Endodermal cell (in vitro differentiated cells): ENCODE data around the gene OR4S2. TPM values are rescaled to one million over a fixed set of nuclear protein-coding genes. Genes with fewer than 3 reads are reported as not detected.

Experiments
- DNase-seq: peaks from one replicate; pipeline ENCODE4 v3.0.0-alpha.2; 2017
- H3K27ac ChIP-seq: 2 replicates; pipeline ENCODE4 v1.5.1; 2013; ENCODE audit warnings: mild to moderate bottlenecking, low read depth, low read length, moderate library complexity
- H3K27me3 ChIP-seq: 2 replicates; pipeline ENCODE4 v1.6.1; 2013; ENCODE audit warnings: mild to moderate bottlenecking, low read length, moderate library complexity; ENCODE audit not compliant: insufficient read depth, control insufficient read depth, poor library complexity, severe bottlenecking
- H3K36me3 ChIP-seq: 2 replicates; pipeline ENCODE4 v1.7.0; 2013; ENCODE audit warnings: mild to moderate bottlenecking, low read length, moderate library complexity; ENCODE audit not compliant: control insufficient read depth, insufficient read depth
- H3K4me1 ChIP-seq: one replicate; pipeline ENCODE4 v1.7.0; 2013; ENCODE audit warnings: low read length; ENCODE audit not compliant: control insufficient read depth, insufficient read depth
- H3K4me3 ChIP-seq: 2 replicates; pipeline ENCODE4 v1.5.1; 2013; ENCODE audit warnings: mild to moderate bottlenecking, low read length, moderate library complexity
- H3K9ac ChIP-seq: 2 replicates; pipeline ENCODE4 v1.6.1; 2013; ENCODE audit warnings: mild to moderate bottlenecking, low read length, moderate library complexity; ENCODE audit not compliant: poor library complexity, severe bottlenecking; ENCODE audit errors: extremely low read depth
- H3K9me3 ChIP-seq: 2 replicates; pipeline ENCODE4 v1.6.1; 2013; ENCODE audit warnings: mild to moderate bottlenecking, low read length, moderate library complexity; ENCODE audit not compliant: control insufficient read depth
- H3K27ac Mint-ChIP-seq: 2 replicates; pipeline ENCODE4 v1.8.0; 2020; ENCODE audit warnings: mixed read lengths
- H3K27me3 Mint-ChIP-seq: 2 replicates; pipeline ENCODE4 v1.8.0; 2021; ENCODE audit warnings: mild to moderate bottlenecking, mixed read lengths; ENCODE audit not compliant: insufficient read depth
- H3K36me3 Mint-ChIP-seq: 2 replicates; pipeline ENCODE4 v1.8.0; 2020; ENCODE audit warnings: low read depth, mixed read lengths
- H3K4me1 Mint-ChIP-seq: 2 replicates; pipeline ENCODE4 v1.8.0; 2020; ENCODE audit warnings: mixed read lengths
- H3K4me3 Mint-ChIP-seq: 2 replicates; pipeline ENCODE4 v1.8.0; 2020; ENCODE audit warnings: mild to moderate bottlenecking, moderate library complexity, mixed read lengths
- H3K9me3 Mint-ChIP-seq: 2 replicates; pipeline ENCODE4 v1.8.0; 2020; ENCODE audit warnings: mild to moderate bottlenecking, mixed read lengths
- whole genome bisulfite sequencing, 2 experiments: methylation state at CpG; one replicate each; pipeline versions ENCODE4 v1.1.5 to v1.1.7; 2013; ENCODE audit warnings: missing lambda C conversion rate in 2 of 2, mixed read lengths in 1 of 2; ENCODE audit not compliant: insufficient coverage in 1 of 2, insufficient read length in 1 of 2; 5-methylcytosine and 5-hydroxymethylcytosine counted together
- long read RNA-seq, 4 experiments: library from polyadenylated mRNA in 2 of 4; library from RNA in 1 of 4; library from capped mRNA in 1 of 4; stranded (forward) in 3 of 4; unstranded in 1 of 4; transcript quantifications; one replicate each; pipeline ENCODE4 v2.0.0, GENCODE V29; 2020 to 2021; ENCODE audit warnings: inconsistent platforms in 1 of 4
- polyA plus RNA-seq, 2 experiments: library from polyadenylated mRNA; stranded (reverse); fragments of 50-300 nt; gene quantifications; one replicate each; pipeline ENCODE4 v1.2.3, GENCODE V29; 2013
- total RNA-seq, 2 donors: library from RNA; stranded (reverse); fragmentation: NEBNext Ultra II Directional in 1 of 2; extraction: Animal tissue kit (Norgen Biotek cat#: 25700) in 1 of 2; gene quantifications; 2 replicates in 1 of 2; 3 replicates in 1 of 2; pipeline ENCODE4 v1.2.1, GENCODE V29; 2021
- TF ChIP-seq, protein P1 (sequence below): fragments of 200-600 bp; sonication (generic); conservative IDR thresholded peaks from 2 replicates; pipeline ENCODE4 v1.5.0; 2021; ENCODE audit warnings: antibody characterized with exemption, mild to moderate bottlenecking

Gene OR4S2, protein sequence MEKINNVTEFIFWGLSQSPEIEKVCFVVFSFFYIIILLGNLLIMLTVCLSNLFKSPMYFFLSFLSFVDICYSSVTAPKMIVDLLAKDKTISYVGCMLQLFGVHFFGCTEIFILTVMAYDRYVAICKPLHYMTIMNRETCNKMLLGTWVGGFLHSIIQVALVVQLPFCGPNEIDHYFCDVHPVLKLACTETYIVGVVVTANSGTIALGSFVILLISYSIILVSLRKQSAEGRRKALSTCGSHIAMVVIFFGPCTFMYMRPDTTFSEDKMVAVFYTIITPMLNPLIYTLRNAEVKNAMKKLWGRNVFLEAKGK
- total RNA-seq: not detected
- not detected for polyA plus RNA-seq (2013, experiment 1 of 2)
- polyA plus RNA-seq (2013, experiment 2 of 2): not detected
- long read RNA-seq, experiment 1: 0 reads
- long read RNA-seq, experiment 2: 0 reads
- long read RNA-seq, experiment 3: 0 reads
- long read RNA-seq, experiment 4: 0 reads

DNA sequence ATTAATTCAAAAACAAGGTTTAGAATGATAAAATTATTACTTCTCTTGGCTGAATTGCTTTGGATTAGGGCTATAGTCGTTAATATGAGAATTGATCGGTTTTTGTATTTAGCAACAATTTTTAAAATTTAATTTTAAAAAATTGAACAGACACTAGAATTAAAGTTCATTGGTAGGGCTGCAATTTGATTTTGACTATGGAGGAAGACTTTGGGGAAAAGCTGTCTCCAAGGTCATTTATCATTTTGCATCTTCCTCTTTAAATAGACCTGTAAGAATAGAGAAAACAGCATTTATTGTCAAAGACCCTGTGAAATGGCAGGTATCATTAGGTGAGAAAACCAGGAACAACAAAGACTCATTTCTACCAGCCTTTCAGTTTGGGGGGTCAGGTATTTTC is at the start of gene OR4S2:
OR4S2 (plus strand) TSS at position 301 of the 400 bp plus-strand sequence. CDS start 2,577 bp downstream, outside the sequence.
- Histone ChIP-seq H3K9ac (no peak within 1 kb of the TSS), H3K4me3 (no peak within 1 kb of the TSS), H3K27ac (no peak within 1 kb of the TSS), H3K27me3 (no peaks in the 10 kb centered on the region), H3K9me3 (peaks cover 28% of the 10 kb centered on the region), H3K4me1 (no peaks in the 10 kb centered on the region), H3K36me3 (no peaks in the 10 kb centered on the region)
- Mint-ChIP-seq H3K4me1 (no peaks in the 10 kb centered on the region), H3K9me3 (peaks cover 54% of the 10 kb centered on the region), H3K4me3 (no peak within 1 kb of the TSS), H3K27ac (no peak within 1 kb of the TSS), H3K36me3 (no peaks in the 10 kb centered on the region), H3K27me3 (no peaks in the 10 kb centered on the region)
- TF ChIP-seq, protein P1, sequence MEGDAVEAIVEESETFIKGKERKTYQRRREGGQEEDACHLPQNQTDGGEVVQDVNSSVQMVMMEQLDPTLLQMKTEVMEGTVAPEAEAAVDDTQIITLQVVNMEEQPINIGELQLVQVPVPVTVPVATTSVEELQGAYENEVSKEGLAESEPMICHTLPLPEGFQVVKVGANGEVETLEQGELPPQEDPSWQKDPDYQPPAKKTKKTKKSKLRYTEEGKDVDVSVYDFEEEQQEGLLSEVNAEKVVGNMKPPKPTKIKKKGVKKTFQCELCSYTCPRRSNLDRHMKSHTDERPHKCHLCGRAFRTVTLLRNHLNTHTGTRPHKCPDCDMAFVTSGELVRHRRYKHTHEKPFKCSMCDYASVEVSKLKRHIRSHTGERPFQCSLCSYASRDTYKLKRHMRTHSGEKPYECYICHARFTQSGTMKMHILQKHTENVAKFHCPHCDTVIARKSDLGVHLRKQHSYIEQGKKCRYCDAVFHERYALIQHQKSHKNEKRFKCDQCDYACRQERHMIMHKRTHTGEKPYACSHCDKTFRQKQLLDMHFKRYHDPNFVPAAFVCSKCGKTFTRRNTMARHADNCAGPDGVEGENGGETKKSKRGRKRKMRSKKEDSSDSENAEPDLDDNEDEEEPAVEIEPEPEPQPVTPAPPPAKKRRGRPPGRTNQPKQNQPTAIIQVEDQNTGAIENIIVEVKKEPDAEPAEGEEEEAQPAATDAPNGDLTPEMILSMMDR: no peak
- WGBS, 2 experiments: 80% methylated on average over 1 of the region's 2 CpGs; no CpG with 5 or more reads in 1 of the 2 experiments
- no peak for DNase-seq

GRCh38 chr11:55607545-55607944 is 40.6 kb upstream of the OR4S2 start, which contains the start of gene OR4C11:
TSS of gene OR4C11 (minus strand) at chr11:55607645. CDS start at chr11:55604373, 3,272 bp downstream.
- H3K27me3 Mint-ChIP-seq: no peaks in the 10 kb centered on the region
- H3K4me1 Mint-ChIP-seq: no peaks in the 10 kb centered on the region
- no peak for DNase-seq
- H3K9ac ChIP-seq: no peak within 1 kb of the TSS
- TF ChIP-seq, protein P1: no peak
- H3K27ac ChIP-seq: no peak within 1 kb of the TSS
- H3K9me3 Mint-ChIP-seq: peaks cover 43% of the 10 kb centered on the region
- no peaks in the 10 kb centered on the region for H3K36me3 ChIP-seq
- H3K9me3 ChIP-seq: peaks cover 22% of the 10 kb centered on the region
- H3K27me3 ChIP-seq: no peaks in the 10 kb centered on the region
- 40% methylated on average over 1 of the region's 2 CpGs; no CpG with 5 or more reads in 1 of the 2 experiments for WGBS, 2 experiments
- no peak within 1 kb of the TSS for H3K27ac Mint-ChIP-seq
- no peak within 1 kb of the TSS for H3K4me3 Mint-ChIP-seq
- H3K36me3 Mint-ChIP-seq: no peaks in the 10 kb centered on the region
- no peak within 1 kb of the TSS for H3K4me3 ChIP-seq
- H3K4me1 ChIP-seq: no peaks in the 10 kb centered on the region

GRCh38 chr11:55624531-55624930 is 23.6 kb upstream of the OR4S2 start:
- Histone ChIP-seq H3K9ac (no peak overlapping the region), H3K27me3 (no peaks in the 10 kb centered on the region), H3K27ac (no peak overlapping the region), H3K4me1 (no peaks in the 10 kb centered on the region), H3K9me3 (peaks cover 10% of the 10 kb centered on the region), H3K36me3 (no peaks in the 10 kb centered on the region), H3K4me3 (no peak overlapping the region)
- Mint-ChIP-seq H3K9me3 (peaks cover 67% of the 10 kb centered on the region), H3K27ac (no peak overlapping the region), H3K4me1 (no peaks in the 10 kb centered on the region), H3K27me3 (no peaks in the 10 kb centered on the region), H3K4me3 (no peak overlapping the region), H3K36me3 (no peaks in the 10 kb centered on the region)
- TF ChIP-seq, protein P1: no peak
- no peak for DNase-seq
- 83 to 92% methylated on average over 1 of the region's 1 CpG for WGBS, 2 experiments
